Measurements from ENCODE around the gene GADL1.

GRCh38 chr3:30933478-30934207, 39.2 kb upstream of the GADL1 start:
- TF ChIP-seq ZNF274 (IDR thresholded peaks at IDR 0.05; ENCODE audit: low read length) (no peak), ZNF274 (tag by site-specific recombination; IDR thresholded peaks at IDR 0.05; ENCODE audit: borderline replicate concordance) (no peak), CTCF (tag by site-specific recombination; IDR thresholded peaks at IDR 0.05) (no peak), SP2 (tag by site-specific recombination; IDR thresholded peaks at IDR 0.05) (no peak), ZNF112 (tag by site-specific recombination; IDR thresholded peaks at IDR 0.05) (no peak), ZBTB7A (tag by site-specific recombination; IDR thresholded peaks at IDR 0.05; ENCODE audit: low read depth) (no peak), ZNF76 (tag by site-specific recombination; IDR thresholded peaks at IDR 0.05; ENCODE audit: borderline replicate concordance, low read depth) (no peak), ZNF24 (tag by site-specific recombination; IDR thresholded peaks at IDR 0.05) (no peak), ZBTB49 (tag by site-specific recombination; IDR thresholded peaks at IDR 0.05; ENCODE audit: low read depth) (no peak), ZNF292 (tag by site-specific recombination; IDR thresholded peaks at IDR 0.05; ENCODE audit: borderline replicate concordance, low read depth) (no peak), ZNF843 (tag by site-specific recombination; IDR thresholded peaks at IDR 0.05) (no peak), ZBTB1 (tag by site-specific recombination; IDR thresholded peaks at IDR 0.05) (no peak), ZNF146 (tag by site-specific recombination; IDR thresholded peaks at IDR 0.05) (no peak), TCF7L2 (IDR thresholded peaks at IDR 0.05; ENCODE audit: borderline replicate concordance, low read depth, low read length) (no peak), SETDB1 (IDR thresholded peaks at IDR 0.05; ENCODE audit: insufficient read length, low read length) (no peak)
